Activated CD4-positive, alpha-beta T cell treated with anti-CD3 and anti-CD28 coated beads, Interleukin-2, amount 50 U/mL, for 16 hours (primary cell): ENCODE data around the gene KCNK5.
A peak's percentile ranks its signal among the peaks of the same experiment; 100 is the strongest.

ENCODE experiments used
- DNase-seq: peaks from one replicate; pipeline ENCODE4 v3.0.0-alpha.2; 2020

The KCNK5 gene

DNA sequence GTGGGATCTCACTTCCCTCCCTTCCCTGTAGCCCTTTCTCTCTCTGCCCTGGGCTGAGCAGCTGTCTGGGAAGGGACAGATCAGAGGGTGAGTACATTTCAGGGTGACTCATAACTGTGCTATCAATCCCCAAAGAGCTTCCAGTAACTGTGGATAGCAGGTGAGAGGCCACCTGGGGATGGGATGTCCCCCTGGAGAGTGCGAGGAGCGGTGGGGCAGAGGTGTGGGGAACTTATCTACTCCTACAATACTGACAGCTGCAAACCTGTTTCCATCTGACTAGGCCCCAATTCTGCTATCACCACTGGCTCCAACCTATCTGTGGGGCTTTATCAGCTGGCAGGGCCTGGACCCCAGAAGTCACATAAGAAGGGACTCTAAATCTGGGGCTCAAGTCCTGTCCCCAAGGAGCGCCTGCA lies 32.6 kb downstream of the KCNK5 start:
- no peak for DNase-seq

DNA sequence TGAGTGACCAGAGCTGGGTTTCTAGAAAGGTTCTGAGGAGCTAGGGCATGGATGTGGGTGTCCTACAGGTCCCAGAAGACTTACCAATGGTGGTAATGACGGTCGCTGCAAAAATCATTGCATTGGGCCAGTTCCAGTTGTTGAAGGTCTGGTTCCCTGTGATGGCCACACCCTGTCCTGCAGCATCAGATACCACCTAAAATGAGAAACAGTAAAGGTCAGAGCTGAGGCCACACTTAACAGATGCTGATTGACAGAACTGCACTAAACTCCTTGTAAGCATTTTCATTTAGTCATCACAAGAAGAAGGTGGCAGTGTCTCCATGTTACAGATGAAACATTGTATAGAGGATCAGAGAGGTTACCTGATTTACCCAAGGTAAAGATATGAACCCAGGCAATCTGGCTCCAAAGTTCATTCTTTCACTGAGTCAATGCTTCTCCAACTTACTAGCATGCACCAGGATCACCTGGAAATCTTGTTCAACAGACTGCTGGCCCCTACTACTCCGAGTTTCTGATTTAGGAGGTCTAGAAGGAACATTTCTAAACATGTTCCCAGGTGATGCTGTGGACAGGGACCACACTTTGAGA lies 33.4 kb downstream of the KCNK5 start:
- DNase-seq: no peak

DNA sequence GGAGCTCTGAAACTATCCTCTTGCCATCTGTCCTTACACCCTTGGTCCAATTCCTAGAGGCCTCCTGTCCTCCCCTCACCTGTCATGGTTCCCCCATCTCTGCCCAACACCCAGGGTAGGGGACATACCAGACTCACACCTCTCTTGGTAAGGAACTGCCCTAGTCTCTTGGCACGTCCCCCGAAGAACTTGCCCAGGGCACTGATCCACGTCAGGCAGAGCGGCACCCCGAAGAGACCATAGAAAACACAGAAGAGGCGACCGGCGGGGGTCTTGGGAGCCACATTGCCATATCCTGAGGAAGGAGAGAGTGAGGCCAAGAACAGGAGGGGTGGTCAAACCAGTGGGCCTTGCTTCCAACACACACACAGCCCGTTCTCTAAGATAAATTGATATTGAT lies 34.8 kb downstream of the KCNK5 start:
- DNase-seq: no peak

DNA sequence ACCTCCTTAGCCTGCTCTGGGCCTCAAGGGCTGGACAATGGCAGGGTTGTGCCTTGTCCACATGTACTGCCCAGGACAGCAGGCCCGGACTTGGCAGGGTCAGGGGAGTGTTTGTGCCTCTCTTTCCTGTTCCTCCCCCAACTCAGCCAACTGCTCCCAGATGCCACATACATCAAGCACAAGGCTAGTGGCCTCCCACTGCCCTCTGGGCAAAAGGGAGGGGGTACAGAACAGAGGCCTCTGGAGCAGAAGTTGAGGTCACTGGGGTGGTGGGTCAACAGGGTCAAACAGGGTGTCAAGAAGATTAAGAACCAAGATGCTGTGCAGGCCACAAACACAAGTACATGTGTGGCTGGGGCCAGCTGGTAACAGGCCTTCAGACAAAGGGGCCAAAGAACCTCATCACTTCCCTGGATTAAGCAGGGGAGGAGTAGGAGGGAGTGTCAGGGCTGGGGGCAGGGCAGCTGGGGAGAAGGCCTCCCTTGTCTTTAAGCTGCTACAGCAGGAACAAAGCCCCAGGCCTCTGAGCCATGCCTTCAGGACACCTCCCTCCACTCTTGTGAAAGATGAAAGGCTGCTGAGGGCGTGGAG lies 36.0 kb downstream of the KCNK5 start:
- no peak for DNase-seq

DNA sequence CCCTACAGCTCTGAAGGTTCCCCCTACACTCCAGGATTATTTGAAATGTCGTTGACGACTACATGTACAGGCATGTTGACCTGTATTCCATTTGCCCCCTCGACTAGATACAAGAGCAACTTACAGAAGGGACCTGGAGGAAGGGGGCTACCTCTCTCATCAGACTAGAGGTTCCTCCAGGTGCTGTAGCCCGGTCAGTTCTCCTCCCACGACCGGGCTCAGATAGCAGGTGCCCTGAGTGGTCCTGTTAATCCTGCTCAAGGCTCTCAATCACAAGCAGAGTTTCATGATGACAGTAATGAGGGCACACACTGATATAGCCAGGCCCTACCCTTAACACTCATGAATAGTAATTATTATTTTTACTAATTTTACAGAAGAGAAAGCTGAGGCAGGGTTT lies 36.5 kb downstream of the KCNK5 start:
- DNase-seq: no peak

DNA sequence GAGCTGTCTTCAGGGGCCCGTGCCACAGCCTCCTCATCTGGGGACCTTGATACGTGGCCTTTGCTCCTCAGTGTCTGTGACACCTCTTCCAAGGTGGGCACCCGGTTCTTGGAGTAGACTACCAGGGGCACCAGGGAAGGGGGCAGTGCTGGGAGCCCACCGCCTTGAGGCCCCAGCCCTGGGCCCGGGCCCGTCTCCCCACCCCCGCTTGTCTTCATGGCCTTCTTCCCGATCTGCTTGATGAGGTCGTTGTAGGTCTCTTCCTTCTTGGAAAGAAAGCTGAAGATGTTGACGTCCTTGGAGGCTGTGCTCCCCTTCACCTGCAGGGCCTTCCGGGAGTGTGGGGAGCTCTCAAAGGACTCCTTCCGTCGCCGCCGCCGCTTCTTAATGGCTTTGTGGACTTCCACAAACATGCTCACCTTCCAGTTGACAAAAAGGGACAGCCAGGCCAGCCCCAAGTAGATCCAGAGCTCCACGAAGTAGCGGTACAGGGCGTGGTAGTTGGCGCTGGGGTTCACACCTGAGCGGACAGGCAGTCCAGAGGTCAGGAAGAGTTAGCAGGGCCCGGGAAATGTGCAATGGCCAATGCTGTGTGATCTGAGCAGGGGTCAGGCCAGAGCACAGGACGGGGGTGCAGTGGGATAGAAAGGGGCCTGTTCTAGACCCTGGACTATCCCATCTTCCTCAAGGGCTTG lies 37.9 kb downstream of the KCNK5 start:
- DNase-seq: no peak

DNA sequence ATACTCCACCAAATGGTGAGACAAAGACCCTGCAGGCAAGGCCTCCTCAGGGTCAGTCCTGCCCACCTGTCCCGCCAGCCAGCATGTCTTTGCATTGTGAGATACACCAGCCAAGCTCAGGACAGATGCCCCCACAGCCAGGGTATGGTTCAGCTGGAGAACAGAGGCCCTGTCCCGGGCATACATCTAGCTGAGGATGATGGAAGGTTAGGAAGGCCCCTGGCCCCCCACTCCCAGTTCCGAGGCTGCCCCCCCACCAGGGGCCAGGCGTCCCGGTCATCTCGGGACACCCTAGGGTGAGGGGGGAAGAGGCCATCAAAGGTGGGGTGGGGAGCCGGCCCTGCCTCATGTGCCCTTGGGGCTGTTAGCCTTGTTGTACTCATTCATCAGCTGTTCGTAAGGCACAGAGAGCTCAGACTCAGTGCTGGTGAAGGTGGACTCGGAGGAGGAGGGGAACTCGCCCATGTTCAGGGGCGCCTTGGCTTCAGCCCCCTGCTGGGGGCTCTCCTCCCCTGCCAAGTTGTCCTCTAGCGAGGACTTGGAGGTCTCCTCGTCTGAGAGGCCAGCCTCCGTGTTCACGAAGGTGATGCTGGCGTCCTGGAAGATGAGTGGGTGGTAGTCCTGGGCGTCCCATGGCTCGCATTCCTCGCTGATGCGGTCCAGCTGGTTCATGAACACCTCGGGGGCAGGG lies 38.6 kb downstream of the KCNK5 start:
- DNase-seq: no peak

DNA sequence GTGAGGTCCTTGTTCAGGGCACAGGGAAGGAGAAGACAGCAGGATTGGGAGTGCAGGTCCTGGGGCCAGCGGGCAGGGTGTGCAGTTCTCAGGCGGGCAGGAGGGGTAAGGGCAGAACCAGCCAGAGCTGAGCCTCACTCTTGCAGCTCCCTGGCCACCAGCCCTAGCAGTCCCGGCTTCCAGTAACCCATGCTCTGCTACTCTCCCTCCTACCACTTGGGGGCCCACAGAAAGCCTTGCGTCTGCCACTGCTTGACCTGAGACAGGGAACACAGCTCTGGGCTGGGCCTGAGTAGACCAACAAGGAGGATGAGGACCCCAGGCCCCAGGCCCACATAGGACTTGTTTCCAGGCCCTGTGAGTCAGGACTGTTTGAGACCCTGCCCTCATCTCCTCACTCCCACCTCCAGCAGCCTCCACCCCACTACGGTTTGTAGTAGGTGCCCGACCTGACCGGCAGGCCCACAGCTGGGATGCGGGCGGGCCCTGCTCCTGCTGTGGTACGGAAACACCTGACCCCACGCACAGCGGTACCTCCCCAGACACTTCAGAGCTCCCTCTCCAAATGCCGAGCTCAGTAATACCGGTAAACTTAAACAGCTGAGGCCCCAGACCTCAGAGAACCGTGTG lies 39.2 kb downstream of the KCNK5 start:
- DNase-seq: peak; percentile 33

DNA sequence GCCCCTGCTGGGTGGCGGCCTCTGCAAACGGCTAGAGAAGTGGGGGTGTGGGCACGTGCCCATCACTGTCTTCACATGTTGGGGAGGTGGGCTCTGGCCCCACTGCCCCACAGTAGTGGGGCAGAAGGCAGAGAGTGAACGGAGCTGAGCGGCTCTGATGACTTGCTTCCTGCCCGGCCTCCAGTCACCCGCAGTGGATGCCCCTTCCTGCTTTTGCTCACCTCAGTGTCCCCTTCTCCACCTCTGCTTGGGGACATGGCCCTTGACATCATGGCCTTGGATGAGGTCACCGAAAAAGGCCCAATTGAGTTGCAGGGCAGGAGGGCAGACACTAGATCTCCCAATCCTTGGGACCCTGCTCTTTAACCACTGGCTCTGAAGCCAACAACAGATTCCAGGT lies 40.1 kb downstream of the KCNK5 start:
- DNase-seq: no peak

DNA sequence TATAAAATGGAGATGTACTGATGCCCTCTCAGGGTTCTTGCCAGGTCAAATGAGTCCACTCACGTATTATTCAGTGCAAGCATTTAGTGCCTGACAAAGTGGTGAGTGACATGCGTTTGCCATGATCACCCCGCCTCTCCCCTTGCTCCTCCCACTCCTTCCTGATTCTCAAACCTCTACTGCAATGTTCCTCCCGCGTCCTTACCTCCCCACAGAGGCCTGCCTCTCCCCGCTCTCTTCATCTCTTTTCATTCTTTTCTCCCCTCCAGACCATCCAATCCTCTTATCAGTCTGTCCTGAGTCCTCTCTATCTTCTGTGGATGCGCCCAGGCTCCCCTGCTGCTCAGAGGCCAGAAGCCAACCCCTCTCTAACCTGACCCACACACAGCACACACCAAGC lies 40.7 kb downstream of the KCNK5 start:
- no peak for DNase-seq

DNA sequence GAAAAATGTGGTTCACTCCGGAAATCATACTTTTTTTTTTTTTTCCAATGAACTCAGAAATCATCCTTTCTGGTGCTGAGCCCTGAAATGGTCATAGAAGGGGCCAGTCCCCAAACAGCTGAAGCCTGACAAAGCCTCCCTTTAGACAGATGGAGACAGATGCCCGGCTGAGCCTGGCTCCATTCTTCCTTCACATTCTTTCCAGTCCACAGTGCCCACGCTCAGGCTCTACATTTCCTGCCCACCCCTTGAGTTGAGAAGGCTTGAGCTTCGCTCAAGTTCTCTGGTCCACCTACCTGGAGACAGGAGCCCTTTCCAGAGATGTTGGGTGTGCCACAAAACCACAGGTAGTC lies 41.2 kb downstream of the KCNK5 start:
- DNase-seq: no peak

DNA sequence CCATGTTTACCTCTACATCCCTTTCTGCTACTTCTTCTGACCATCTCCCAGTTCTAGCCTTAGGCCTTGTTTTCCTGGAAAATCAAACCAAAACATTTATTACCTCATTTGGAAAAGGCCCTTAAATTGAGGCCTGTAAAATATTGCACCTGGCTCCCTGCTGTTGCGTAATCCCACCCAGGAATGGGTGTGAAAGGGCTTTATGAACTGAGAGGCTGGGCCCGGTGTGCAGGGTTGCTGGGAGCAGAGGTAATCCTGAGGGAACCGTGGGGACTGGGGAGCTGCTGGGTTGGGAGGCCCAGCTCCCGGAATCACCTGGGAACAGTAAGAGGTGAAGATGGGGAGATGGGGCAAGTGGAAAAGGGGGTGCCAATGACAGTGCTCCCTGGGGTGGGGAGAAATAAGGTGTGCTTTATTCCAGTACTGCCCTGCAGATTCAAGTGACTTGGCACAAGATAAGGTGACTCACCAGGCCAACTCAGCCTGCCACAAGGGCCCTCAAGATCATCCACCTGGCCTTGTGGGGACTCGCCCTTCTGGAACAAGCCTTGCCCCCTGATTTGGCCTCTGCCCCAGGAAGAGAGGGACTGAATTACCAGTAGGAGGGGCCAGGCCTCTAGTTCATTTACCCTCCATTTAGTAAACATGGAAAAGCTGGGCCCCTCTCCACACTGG lies 44.2 kb downstream of the KCNK5 start:
- no peak for DNase-seq

DNA sequence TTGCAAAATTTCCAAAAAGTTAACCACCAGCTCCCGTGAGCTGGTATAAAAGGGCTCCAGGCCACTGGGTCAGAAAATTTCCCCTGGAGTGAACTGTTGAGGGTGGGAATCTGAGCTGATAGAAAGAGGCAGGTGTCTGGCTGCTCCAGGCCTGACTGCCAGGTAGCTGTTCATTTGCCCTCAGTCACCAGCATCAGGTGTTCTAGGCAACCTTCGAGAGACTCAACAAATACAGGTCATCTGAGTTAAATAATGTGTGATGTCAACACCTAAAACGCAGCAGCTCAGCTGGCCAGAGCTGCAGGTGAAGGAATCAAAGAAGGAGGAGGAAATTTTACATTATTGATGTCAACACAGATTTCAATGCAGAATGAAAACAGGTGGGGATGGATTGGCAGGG lies 46.7 kb downstream of the KCNK5 start:
- DNase-seq: no peak

DNA sequence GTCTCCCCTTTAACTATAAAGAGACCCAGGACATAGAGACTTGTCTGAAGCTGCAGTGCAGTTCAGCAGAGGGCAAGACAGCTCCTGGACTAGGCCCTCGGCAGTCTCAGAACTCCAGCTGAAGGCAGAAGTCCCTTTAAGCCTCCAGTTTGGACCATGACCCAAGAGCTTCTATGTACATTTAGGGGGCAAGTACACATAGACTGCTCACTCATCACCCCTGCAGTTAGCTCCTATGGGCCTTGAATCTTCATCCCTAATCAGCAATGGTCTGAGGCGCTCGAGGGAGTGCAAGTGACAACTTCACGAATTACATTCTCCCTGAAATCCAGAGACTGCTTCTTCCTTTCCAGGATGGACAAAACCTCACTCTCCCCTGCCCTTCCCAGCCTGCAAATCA lies 47.4 kb downstream of the KCNK5 start:
- no peak for DNase-seq

DNA sequence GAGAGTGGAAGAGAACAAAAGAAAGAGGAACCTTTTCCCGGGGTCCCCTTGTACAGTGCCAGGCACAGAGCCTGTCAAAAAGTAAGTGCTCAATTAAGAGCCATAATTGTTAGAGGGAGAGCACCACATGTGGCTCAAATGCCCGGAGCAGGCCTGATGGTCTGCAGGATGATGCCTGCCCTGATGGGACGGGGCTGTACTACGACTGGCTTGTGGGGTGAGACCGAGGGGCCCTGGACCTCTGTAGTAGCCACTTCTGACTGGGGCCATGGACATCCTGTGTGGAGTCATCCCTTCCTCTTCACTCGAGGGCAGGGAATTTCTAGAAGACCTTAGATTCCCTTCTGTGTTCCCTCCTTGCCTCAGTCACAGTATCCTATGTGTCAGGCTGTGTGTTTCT lies 47.9 kb downstream of the KCNK5 start:
- DNase-seq: no peak

DNA sequence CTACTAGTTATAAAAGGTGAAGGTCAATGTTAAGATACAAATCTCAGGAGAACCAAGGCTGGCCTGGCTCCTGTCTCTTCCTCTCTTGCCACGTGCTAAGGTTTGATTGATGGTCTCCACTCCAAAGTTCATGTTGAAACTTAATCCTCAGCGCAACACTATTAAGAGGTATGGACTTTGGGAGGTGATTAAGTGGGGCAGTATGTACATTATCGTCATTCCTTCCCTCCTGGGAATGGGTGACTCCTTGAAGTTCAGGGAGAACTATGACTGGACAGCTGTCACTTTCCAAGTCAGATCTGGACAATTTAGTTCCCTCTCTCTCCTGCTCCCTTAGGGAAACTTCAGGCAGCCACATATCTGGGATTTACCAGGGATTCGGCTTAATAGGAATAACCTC lies 50.5 kb downstream of the KCNK5 start:
- DNase-seq: no peak

DNA sequence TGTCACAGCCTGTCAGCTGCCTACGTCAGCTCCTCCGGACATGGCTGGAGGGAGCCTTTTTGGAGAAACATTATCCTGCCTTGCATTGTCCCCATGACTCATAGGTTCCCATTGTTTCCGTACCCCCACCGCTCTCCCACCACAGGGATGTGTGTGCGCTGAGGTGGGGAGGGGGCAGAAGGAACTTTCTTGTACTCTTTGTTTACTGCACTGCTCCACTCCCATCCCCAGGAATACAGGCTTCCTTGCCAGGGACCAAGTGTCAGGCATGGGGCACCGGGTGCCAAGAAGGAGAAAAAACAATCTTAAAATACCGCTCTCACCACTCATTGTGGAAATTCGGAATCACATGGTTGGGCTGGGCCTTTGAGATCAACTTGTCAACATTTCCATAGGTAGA lies 51.0 kb downstream of the KCNK5 start:
- DNase-seq: no peak

DNA sequence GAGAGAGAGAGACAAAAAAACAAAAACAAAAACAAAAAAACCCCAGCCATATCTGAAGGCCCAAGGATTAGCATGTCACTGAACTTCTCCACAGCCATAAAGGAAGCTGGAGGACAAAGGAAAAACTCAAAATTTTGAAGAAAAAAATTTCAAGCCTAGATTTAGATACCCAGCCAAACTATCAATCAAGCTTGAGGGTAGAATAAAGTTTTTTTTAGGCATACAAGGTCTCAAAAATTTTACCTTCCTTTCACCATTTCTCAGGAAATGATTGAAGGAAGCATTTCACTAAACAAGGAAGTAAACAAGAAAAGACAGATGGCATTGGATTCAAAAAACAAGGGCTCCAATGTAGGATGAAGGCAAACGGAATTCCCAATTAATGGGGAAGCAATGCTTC lies 52.1 kb downstream of the KCNK5 start:
- DNase-seq: no peak

DNA sequence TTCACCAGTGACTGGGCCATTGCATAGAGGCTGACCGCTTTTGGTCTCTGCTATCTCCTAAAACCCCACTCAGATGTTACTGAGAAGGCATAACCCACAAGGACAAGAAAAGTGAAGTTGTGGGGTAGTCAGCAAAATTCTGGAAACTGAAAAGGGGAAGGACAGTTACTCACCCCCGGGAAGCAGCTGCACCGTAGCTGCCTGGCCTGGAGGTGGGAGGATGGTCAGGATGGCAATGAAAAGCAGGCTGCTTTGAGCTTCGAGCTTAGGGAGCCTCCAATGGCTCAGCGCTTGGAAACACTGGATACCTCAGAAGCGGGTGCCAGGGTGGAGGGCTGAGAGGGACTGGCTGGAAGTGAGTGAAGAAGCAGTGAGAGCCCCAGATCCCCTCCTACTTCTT lies 56.0 kb downstream of the KCNK5 start:
- DNase-seq: no peak

DNA sequence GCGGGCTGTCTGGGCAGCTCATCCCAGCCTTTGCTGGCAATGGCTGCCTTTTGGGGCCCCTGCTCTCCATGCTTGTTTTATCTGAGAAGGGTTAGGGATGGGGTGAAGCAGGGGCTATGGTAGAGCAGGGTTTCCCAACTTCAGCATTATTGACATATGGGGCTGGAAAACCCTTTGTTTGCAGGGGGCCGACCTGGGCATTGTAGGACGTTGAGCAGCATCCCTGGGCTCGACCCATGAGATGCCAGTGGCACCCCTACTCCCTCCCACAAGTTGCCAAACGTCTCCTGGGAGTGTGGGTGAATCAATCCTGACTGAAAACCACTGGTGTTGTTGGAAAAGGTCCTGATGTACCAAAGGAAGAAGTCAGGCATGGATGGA lies 56.9 kb downstream of the KCNK5 start:
- DNase-seq: no peak

DNA sequence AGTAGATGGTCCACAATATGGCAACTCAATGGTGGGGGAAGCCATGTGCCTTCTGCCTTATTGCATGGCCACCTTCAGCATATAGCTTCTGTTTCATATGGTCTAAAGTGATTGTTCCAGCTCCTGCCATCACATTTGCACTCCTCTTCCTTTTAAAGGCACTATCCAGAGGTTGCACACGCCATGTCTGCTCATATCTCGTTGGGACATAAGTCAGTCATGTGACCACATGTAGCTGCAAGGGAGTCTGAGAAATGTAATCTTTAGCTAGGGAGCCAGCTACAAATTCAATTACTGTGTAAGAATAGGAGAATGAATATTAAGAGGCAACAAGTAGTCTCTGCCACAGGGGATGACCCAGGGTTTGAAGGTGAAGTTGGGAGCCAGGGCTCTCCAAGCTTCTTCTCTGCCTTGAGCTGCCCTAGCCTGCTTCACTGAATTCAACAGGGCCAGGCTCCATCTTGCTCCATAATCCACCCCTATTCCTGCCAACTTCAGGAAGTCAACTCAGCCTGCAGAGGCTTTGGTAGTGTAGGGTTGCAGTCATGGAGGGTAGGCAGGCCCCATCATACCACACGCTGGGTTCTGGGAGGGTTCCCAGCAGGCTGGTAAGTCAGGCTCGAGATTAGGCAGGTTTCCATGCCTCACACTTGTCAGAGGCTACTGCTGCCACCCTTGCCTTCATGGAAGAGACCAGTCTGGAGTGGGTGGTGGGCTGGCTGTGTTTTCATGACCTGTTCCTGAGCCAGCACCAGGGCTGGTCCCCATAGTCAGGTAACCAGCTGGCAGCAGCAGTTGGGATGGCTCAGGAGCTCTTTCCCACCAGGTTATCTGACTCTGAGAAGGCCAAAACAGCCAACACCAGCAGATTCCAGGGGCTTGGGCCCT lies 57.5 kb downstream of the KCNK5 start:
- DNase-seq: no peak

DNA sequence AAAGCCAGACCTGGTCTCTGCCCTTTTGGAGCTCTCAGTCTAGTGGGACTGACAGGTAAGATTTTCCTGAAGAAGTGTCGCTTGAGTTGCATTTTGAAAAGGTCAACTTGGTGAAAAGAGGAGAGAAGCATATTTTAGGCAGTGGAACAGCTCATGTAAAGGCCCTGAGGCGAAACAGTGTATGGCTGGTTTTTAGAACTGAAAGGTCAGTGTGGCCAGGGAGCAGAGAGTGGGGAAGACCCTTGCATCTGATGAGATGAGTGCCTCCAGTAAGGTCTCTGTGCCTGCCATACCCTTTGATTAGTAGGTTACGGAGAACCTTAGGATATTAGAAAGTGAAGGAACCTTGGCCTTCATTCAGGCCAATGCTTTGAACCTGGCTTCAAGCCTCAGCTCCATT lies 58.4 kb downstream of the KCNK5 start:
- no peak for DNase-seq
